Lung (tissue), 12 donors: Measurements from ENCODE around the gene SCGB1A1. TPM values are rescaled to one million over a fixed set of nuclear protein-coding genes. Genes with fewer than 3 reads are reported as not detected.

ENCODE experiments used
- ATAC-seq: fragments of 200-7000 bp; cut with Tn5 transposase; one replicate; pipeline ENCODE4 v1.9.1; 2020; ENCODE audit warnings: moderate number of reproducible peaks; ENCODE audit not compliant: insufficient read depth, low FRiP score
- DNase-seq, 3 donors: peaks; one replicate each; pipeline ENCODE4 v3.0.0-alpha.2; 2013 to 2017
- H3K27ac ChIP-seq, 2 donors: one replicate each; pipeline ENCODE4 v1.5.1; 2013; ENCODE audit warnings: mild to moderate bottlenecking in 2 of 2, moderate library complexity in 2 of 2, control low read depth in 1 of 2, inconsistent platforms in 1 of 2, low read depth in 1 of 2, low read length in 1 of 2
- H3K27me3 ChIP-seq, 3 donors: one replicate each; pipeline ENCODE4 v1.5.1; 2013; ENCODE audit warnings: low read length in 2 of 3; ENCODE audit not compliant: control insufficient read depth in 3 of 3, insufficient read depth in 3 of 3
- H3K36me3 ChIP-seq, 4 donors: one replicate each; pipeline ENCODE4 v1.5.1; 2013; ENCODE audit warnings: low read length in 4 of 4, mild to moderate bottlenecking in 1 of 4, moderate library complexity in 1 of 4; ENCODE audit not compliant: control insufficient read depth in 4 of 4, insufficient read depth in 4 of 4
- H3K4me1 ChIP-seq, 5 donors: one replicate each; pipeline ENCODE4 v1.5.1; 2013; ENCODE audit warnings: low read length in 5 of 5, mild to moderate bottlenecking in 2 of 5, moderate library complexity in 1 of 5; ENCODE audit not compliant: control insufficient read depth in 5 of 5, insufficient read depth in 5 of 5
- H3K4me3 ChIP-seq: one replicate; pipeline ENCODE4 v1.5.1; 2013; ENCODE audit warnings: mild to moderate bottlenecking, control low read depth, moderate library complexity
- H3K9ac ChIP-seq, 2 donors: one replicate each; pipeline ENCODE4 v1.5.1; 2013; ENCODE audit warnings: low read length in 2 of 2, control low read depth in 1 of 2; ENCODE audit not compliant: insufficient read depth in 1 of 2
- H3K9me3 ChIP-seq, 4 donors: one replicate each; pipeline ENCODE4 v1.5.1; 2013; ENCODE audit warnings: low read length in 3 of 4, mild to moderate bottlenecking in 1 of 4, moderate library complexity in 1 of 4; ENCODE audit not compliant: control insufficient read depth in 4 of 4, insufficient read depth in 3 of 4
- WGBS, 2 donors: extraction: QIAGEN DNeasy Blood & Tissue Kit; methylation state at CpG; one replicate each; pipeline ENCODE4 v1.1.7; 2013; 5-methylcytosine and 5-hydroxymethylcytosine counted together
- polyA plus RNA-seq, 2 donors: library from polyadenylated mRNA; stranded (reverse); fragments of 200-250 nt; gene quantifications; one replicate each; pipeline ENCODE4 v1.2.1, GENCODE V29; 2013
- total RNA-seq, 2 donors: library from RNA; depleted of rRNA in 1 of 2; stranded (reverse); fragments of >200 nt in 1 of 2; gene quantifications; one replicate each; pipeline ENCODE4 v1.2.1, GENCODE V29; 2014 to 2021
- TF ChIP-seq, protein P1 (sequence below): IDR thresholded peaks from 2 replicates; pipeline ENCODE4 v1.5.1; 2012; ENCODE audit warnings: mild to moderate bottlenecking; ENCODE audit errors: control extremely low read depth, extremely low read depth
- donor health status: control.
- donor health status: control.
- donor health status: Bipolar disorder and iron deficiency.
- donor health status: healthy.
- donor health status: DM: yes; HTN: yes; CAD: no.

SCGB1A1 gene
- total and polyA plus RNA-seq, 4 donors, result 16.0 to 6,099 (median 3,995) TPM

DNA sequence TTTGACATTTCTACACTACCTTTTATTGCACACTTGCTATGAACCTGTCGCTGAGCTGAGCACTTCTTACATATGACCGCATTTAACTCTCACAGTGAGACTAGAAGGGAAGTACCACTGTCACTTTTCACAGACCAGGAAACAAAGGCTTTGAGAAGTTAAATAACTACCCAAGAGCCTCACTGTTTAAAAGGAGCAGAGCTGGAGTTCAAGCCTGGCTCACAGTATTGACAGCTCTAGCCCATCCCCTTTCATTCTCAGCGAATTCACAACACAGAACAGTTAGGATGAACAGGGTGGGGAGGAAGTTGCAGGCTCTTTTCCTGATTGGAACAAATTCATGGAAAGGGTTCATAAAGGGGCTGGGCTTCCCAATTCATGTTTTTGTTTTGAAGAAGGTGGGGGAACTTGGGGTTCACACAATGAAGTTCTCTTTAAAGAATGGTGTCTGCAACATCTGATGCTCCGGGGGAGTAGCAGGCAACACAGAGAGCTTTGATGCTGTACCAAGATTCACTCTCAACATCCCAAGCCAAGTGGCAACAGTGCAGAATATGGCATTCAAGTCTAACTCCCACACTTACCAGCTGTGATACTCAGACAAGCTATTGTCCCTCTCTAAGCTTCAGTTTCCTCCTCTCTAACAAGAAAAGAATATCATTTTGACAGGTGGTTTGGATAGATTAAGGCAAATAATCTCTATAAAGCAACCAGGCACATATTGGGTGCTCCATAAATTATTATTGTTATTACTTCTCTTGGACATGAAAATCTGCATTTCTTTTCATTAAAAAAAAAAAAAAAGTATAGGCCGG, 17.2 kb downstream of the SCGB1A1 start:
- Histone ChIP-seq H3K9me3 (peaks cover 0 to under 1% (median 0%) of the 10 kb centered on the region in 4 donors), H3K36me3 (no peaks in the 10 kb centered on the region), H3K4me3 (no peak overlapping the region), H3K27me3 (no peaks in the 10 kb centered on the region), H3K27ac (peak overlapping the region in 1 of 2 donors; percentile 35), H3K4me1 (peaks cover 0 to 30% (median 8%) of the 10 kb centered on the region in 5 donors), H3K9ac (no peak overlapping the region)
- TF ChIP-seq, protein P1, sequence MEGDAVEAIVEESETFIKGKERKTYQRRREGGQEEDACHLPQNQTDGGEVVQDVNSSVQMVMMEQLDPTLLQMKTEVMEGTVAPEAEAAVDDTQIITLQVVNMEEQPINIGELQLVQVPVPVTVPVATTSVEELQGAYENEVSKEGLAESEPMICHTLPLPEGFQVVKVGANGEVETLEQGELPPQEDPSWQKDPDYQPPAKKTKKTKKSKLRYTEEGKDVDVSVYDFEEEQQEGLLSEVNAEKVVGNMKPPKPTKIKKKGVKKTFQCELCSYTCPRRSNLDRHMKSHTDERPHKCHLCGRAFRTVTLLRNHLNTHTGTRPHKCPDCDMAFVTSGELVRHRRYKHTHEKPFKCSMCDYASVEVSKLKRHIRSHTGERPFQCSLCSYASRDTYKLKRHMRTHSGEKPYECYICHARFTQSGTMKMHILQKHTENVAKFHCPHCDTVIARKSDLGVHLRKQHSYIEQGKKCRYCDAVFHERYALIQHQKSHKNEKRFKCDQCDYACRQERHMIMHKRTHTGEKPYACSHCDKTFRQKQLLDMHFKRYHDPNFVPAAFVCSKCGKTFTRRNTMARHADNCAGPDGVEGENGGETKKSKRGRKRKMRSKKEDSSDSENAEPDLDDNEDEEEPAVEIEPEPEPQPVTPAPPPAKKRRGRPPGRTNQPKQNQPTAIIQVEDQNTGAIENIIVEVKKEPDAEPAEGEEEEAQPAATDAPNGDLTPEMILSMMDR, result no peak
- ATAC-seq (no peak), DNase-seq (no peak)
- WGBS, 2 donors, result 38 to 50% methylated on average over 5 of the region's 5 CpGs

DNA sequence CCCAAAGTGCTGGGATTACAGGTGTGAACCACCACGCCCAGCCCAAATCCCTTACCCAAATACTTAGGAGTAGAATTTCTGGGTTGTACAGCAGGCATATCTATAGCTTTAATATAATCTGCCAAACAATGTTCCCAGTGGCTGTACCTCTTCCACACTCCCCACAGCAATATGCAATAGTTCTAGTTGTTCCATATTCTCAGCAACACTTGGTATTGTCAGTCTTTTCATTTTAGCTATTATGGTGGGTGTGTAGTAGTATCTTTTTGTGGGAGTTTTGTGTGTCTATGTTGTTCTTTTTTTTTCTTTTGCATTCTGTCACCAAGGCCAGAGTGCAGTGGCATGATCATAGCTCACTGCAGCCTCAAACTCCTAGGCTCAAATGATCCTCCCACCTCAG, 18.8 kb downstream of the SCGB1A1 start:
- Histone ChIP-seq H3K27me3 (no peaks in the 10 kb centered on the region), H3K4me3 (no peak overlapping the region), H3K4me1 (peaks cover 0 to 27% (median 8%) of the 10 kb centered on the region in 5 donors), H3K27ac (no peak overlapping the region), H3K9ac (no peak overlapping the region), H3K36me3 (no peaks in the 10 kb centered on the region), H3K9me3 (no peaks in the 10 kb centered on the region)
- DNase-seq (no peak), ATAC-seq (no peak)
- TF ChIP-seq, protein P1, result no peak
- 94 to 95% methylated on average over 1 of the region's 1 CpG for WGBS, 2 donors

DNA sequence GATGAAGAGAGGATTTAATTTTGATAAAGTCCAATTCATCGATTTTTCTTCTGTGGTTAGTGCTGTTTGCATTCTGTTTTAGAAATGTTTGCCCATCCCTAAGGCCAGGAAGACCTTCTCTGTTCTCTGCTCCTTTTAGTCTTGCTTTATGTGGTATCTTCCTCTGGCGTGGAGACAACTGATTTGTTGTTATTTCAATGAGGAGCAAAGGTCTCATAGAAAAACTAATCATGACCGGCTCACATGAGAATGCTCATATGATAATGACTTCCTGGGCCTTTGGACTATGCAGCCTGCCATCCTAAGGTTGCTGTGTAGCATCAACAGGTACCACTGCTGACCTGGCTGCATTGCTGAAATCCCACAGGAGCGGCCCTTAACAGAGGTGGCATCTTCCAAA, 19.8 kb downstream of the SCGB1A1 start:
- Histone ChIP-seq H3K36me3 (no peaks in the 10 kb centered on the region), H3K4me1 (peaks cover 0 to 25% (median 8%) of the 10 kb centered on the region in 5 donors), H3K27ac (no peak overlapping the region), H3K9me3 (no peaks in the 10 kb centered on the region), H3K4me3 (no peak overlapping the region), H3K9ac (no peak overlapping the region), H3K27me3 (no peaks in the 10 kb centered on the region)
- WGBS, 2 donors, result 81 to 88% methylated on average over 4 of the region's 4 CpGs
- TF ChIP-seq, protein P1, result no peak
- DNase-seq (no peak), ATAC-seq (no peak)
